ENCODE results near the gene SMARCA4.

The SMARCA4 gene

DNA sequence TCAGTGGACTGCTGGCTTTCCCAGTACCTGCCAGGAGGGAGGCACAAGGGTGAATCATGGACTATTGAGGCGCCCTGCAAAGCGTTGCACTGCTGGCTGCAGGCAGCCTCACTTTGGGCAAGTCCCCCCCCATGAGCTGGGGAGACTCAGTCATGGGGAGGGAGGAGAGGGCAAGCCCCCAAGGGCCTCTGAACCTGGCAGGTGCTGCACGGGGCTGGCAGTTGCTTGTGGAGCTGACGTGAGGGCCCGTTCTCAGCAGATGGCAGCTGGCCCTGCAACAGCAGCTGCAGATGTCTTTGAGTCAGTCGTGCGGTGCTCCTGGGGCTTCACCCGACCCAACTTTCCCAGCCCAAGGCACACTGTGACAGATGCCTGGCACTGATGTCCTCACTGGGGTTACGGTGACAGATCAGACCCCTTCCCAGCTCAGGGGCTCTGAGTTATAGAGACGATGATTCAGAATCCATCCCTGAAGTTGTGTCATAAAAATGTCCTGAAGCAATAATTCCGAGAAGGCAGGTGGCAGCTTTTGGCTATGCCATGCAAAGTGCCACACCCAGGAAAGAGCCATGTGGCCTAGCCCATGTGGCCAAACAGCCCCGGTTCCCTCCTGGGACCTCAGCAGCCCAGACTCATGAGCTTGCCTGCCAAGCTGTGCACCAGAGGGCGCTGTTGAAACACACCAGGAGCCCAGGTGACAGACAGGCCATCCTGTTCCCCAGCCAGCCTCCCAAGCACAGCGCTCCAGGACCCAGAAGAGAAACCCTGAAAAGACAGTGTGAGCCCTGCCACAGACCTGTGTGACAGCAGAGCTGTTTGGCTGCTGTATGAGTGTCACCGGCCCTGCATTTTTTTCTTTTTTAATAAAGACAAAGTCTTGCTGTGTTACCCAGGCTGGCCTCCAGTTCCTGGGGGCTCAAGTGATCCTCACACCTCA, 74.9 kb downstream of the SMARCA4 start:
- peak; percentile 92 to 95 for ATAC-seq

DNA sequence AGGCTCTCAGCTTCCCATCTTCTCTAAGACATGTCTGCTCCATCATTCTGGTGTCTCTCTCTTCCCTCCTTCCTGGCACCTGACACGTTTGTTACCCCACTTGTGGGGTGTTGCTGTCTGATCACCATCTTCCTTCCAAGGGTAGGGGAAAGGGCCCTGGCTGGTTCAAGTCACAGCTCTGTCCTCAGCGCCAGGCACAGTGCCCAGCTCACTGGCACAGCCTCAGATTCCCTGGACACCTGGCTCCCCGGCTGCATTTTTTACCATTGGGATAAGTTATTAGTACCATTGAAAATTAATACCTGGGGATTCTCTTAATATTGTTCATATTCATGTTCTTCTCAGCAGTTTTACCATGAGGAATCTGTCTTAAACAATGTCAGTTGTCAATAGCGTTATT, 77.7 kb downstream of the SMARCA4 start:
- ATAC-seq = no peak

DNA sequence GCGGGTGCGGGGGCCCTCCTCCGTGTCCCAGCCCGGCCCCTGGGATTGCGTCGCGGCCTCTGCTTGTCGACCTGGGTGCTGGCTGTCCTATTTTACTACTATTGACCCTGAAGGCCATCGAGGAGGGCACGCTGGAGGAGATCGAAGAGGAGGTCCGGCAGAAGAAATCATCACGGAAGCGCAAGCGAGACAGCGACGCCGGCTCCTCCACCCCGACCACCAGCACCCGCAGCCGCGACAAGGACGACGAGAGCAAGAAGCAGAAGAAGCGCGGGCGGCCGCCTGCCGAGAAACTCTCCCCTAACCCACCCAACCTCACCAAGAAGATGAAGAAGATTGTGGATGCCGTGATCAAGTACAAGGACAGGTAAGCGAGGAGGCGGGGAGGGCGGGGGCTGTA, 80.4 kb downstream of the SMARCA4 start:
- ATAC-seq = no peak

DNA sequence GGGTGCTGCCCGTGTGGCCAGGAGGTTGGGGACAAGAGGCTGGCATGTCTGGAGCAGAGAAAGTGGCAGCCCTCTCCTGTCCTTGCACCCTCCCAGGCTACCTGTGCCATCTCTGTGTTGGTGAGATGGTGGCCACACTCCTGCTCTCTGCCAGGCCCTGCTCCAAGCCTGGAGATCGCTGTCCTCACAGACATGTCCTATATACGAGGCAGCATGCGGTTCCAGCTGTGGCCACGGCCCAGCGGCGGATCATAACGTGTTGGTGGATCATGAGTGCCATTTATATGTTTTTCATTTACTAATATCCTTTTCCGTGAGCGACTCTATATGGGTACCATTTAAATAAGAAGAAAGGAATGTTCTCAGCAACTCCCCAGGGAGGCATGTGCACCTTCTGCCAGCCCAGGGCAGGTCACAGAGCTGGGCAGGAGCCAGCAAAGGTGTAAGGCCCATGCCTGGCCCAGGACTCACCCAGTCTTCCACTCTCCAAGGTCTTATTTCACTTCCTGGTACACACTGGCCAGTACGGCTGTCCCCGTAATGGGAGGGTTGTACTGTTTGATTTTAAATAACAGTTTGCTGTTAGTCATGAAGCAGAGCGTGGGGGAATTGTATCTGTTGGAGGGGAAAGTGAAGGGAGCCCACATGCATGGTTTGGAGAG, 81.3 kb downstream of the SMARCA4 start:
- no peak for ATAC-seq

DNA sequence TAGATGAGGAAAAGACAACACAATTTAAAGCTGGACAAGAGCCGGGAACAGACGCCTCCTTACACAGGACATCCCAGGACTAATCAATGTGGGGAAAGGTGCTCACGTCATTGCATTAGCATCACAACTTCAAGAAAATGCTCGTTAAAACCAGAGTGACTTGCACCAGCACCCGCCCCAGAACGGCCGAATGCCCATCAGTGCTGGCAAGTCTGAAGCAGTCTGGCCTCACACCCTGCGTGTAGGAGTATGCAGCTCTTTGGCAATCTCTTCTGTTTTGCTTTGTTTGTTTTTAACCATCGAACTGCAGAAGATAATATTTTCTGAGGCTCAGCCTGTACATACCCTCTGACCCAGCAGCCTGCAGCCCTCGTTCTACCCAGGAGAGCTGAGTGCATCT, 83.6 kb downstream of the SMARCA4 start:
- ATAC-seq = no peak

DNA sequence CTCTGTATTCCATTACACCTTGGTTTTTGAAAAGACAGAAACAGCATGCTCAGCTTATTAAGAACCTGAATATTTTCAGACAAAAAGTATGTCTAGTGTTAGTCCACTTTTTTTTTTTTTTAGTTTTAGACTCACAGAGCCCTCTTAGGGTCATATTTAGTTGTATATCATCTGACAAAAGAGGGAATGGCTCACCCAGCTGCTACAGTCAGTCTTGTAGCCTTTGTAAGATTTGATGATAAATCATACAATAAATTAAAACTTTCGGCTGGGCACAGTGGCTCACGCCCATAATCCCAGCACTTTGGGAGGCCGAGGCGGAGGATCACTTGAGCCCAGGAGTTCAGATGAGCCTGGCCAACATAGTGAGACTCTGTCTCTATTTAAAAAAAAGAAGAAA, 84.7 kb downstream of the SMARCA4 start:
- no peak for ATAC-seq

DNA sequence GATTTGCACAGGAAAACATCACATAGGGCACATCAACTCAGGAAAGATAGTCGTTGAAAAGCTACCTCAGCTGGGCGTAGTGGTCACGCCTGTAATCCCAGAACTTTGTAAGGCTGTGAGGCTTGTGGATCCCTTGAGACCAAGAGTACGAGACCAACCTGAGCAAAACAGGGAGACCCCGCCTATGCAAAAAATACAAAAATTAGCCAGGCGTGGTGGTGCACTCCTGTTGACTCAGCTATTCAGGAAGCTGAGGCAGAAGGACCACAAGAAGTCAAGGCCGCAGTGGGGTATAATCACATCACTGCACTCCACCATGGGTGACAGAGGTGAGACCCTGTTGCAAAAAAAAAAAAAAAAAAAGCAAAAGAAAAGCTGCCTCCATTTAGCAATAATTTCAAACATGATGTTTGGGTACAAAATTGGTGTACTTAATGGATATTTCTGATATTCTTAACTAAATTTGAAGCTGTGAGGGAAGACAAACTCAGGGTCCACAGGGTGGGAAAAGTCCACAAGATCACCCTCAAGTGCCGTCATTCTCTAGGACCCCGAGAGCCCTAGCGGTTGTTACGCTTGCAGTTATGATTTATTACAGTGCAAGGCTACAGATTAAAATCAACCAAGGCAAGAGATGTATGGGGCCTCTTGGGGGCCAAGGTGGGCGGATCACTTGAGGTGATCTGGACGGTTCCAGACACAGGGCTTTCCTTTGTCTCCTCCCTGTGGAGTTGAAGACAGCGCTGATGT, 86.0 kb downstream of the SMARCA4 start:
- ATAC-seq = peak in 1 of 2 donors; percentile 9

DNA sequence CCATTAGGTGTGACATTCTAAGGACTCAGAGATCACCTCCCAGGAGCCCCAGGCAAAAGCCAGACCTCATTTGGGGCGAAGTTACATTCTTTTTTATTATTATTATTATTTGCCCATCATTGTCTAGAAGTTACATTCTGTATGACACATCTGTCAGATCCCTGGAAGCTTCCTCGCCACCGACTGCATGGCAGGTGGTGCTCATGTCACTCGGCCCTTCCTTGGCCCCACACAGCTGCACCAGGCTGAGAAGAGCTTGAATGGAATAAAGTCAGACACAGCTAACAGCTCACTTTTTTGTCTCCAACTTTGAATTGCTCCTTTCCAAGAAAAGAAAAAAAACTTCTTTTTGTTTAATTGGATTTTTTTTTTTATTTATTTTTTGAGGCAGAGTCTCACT, 87.0 kb downstream of the SMARCA4 start:
- ATAC-seq = no peak

DNA sequence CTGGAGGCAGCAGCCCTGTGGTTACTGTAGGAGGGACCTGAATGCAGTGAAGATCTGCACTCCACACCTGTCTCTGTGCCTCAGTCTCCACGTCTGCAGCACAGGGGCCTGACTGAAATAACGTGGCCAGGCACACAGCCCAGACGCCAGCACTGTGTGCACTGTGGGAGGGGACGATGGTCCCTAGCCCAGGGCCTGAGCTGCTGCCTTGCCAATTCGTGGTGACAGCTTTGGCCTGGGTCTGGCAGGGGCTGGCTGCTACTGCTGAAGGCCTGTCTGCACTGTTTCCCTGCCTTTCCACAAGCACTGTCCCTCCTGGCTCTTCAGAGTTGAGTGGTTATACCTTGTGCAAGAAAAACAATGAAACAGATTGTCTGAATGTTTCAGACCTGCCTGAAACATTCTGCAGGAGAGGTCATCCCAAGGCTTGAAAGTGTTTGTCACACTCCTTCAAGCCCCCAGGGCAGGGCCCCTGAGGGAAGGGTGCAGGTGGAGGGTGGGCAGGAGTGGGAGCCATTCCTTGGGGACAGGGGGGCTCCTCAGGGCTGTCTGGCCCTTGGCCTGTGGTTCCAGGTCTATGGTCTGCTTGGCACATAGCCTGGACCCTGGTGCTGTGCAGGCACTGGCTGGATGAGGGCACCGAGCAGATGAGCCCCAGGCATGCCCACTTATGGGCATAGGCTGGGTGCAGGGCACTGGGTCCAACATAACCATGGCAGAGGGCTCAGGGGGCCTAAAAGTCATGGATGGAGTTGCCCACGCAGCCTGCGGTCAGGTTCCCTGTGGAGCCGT, 89.7 kb downstream of the SMARCA4 start:
- ATAC-seq = no peak

DNA sequence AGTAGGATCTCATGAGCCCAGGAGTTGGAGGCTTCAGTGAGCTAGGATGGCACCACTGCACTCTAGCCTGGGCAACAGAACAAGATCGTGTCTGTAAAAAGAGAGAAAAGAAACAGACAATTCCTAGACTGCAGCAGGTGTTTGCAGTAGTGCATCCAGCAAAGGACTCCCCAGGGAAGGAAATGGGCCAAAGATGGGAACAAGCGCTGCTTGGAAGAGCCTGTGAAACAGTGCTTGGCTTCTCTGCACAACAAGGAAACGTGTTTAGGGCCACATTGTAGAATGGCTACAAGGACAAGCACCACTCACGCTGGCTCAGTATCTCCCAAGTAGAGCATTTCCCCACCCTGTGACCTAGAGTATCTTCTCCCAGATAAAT, 93.0 kb downstream of the SMARCA4 start:
- no peak for ATAC-seq

DNA sequence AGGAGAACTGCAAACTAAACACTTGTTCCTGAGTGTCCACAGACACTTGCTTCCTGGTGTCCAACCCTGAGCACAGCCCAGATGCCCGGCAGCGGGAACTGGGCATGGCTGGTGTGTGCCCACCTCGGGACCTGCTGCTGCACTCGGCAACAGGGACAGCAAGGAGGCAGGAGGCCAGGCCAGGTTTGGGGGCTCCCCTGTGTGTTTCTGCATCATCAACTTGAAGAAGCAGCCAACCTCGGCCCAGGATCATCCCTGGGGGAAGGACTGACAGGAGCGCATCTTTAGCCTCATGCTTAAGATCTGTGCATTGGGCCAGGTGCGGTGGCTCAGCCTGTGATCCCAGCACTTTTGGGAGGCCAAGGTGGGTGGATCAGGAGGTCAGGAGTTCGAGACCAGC, 93.4 kb downstream of the SMARCA4 start:
- no peak for ATAC-seq

DNA sequence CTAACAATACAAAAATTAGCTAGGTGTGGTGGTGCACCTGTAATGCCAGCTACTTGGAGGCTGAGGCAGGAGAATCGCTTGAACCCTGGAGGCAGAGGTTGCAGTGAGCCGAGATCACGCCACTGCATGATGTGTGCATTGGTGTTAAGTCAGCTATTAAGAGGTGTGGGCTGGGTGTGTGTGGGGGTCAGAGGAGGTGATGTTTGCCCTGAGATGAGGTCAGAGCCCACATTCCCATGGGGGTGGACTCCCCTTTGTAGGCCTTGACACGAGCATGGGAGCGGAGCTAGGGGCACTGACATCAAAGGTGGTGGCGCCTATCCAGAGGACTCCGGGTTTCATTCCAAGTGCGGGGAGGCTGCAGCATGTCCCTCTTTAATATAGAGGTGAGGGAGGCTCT, 93.8 kb downstream of the SMARCA4 start:
- no peak for ATAC-seq

DNA sequence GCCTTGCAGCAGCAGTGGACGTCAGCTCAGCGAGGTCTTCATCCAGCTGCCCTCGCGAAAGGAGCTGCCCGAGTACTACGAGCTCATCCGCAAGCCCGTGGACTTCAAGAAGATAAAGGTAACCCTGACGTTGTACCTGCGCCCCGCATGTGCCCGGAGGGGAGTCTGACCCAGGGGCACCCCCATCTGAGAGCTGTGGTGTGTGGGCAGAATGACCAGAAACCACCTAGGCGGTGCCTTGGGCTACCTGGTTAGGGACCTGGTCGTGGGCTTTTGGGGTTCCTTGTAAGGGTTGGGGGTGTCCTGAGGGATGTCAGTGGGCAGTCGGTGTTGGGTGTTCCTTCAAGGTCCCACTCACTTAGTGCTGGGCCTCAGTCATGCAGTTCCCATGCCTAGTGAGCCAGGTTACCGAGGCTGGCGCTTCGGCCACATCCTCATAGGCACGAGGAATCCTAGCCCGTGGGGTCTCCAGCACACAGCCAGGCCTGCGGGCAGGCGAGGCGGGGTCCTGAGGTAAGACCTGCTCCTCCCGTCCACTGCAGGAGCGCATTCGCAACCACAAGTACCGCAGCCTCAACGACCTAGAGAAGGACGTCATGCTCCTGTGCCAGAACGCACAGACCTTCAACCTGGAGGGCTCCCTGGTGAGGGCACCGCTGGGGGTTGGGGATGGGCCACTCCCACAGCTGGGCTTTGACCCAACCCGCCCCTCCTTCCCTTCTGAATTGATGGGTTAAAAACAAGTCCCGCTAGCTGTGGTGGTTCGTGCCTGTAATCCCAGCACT, 97.6 kb downstream of the SMARCA4 start:
- no peak for ATAC-seq

DNA sequence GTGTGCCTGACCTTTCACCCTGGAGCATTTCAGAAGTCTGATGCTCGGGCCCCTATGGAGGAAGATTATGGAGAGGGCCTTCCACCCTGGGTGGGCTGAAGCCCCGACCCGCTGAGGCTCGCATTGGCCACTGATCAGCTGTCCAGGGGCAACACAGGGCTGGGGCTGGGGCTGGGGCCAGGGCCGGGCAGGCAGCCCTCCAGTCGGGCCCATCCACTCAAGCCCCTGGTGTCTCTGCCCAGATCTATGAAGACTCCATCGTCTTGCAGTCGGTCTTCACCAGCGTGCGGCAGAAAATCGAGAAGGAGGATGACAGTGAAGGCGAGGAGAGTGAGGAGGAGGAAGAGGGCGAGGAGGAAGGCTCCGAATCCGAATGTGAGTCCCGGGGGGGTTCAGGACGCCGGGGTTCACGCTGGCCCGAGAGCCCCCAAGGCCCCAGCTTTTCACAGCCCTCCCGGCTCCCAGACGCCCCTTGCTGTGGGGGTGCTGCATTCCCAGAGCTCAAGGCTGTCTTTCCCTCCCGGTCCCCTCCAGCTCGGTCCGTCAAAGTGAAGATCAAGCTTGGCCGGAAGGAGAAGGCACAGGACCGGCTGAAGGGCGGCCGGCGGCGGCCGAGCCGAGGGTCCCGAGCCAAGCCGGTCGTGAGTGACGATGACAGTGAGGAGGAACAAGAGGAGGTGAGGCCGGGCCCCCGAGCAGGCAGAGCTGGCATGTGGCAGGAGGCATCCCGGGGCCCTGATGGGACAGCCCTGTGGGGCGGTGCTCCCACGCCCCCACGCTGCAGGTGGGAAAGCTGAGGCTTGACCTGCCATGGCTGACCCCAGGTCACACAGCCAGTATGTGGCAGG, 98.9 kb downstream of the SMARCA4 start:
- no peak for ATAC-seq

DNA sequence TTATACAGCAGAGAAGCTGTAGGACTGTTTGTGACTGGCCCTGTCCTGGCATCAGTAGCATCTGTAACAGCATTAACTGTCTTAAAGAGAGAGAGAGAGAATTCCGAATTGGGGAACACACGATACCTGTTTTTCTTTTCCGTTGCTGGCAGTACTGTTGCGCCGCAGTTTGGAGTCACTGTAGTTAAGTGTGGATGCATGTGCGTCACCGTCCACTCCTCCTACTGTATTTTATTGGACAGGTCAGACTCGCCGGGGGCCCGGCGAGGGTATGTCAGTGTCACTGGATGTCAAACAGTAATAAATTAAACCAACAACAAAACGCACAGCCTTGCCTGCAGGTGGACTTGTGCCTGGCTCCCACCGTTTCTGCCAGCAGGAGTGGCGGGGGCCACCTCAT, 101.1 kb downstream of the SMARCA4 start:
- no peak for ATAC-seq

DNA sequence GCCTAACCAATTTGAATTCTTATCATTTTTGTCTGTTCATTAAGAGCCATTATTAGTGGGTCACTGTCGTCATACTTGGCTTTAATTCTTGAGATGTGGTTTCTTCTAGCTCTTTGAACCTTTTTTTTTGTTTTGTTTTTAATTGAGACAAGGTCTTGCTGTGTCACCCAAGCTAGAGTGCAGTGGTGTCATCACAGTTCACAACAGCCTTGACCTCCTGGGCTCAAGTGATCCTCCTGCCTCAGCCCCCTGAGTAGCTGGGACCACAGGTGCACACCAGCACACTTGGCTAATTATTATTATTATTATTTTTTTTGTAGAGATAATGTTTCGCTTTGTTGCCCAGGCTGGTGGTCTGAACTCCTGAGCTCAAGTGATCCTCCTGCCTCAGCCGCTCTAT, 102.6 kb downstream of the SMARCA4 start:
- ATAC-seq = no peak

DNA sequence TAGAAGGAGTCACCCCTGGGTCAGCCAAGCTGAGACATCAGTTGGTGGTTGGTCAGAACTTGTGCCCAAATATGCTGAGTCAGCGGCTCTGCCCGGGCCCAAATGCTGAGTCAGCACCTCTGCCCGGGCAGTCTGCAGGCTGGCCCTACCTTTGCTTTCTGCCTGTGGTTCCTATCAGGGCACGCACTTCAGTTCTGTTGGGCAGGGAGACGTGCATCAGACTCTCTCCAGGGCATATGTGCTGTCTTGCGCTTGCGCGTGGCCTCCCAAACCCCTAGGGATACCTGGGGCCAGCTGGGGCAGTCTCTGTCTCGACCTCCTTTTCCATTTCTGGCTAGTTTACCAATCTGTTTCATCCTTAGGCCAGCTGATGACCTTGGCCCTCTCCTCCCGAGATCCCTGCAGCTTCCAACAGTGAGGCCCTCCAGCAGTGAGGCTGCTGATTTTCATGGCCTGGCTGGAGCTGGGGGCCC, 104.0 kb downstream of the SMARCA4 start:
- ATAC-seq = no peak

DNA sequence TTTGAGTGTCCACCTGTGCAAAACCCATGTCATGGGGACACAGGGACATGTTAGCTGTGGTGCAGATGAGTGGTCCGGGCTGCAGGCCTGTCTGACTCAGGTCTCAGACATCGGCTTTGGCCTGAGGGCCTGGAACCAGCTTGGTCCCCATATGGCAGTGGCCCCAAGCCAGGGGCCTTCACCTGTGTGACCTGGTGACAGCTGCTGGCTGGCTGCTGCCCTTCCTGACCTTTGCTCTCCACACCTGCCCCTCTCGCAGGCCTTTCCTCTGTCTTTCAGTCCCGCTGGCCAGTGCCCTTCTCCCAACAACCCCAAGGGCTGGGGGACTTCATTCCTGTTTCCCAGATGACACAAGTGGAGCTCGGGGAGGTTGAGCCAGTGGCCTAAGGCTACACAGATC, 105.5 kb downstream of the SMARCA4 start:
- no peak for ATAC-seq

DNA sequence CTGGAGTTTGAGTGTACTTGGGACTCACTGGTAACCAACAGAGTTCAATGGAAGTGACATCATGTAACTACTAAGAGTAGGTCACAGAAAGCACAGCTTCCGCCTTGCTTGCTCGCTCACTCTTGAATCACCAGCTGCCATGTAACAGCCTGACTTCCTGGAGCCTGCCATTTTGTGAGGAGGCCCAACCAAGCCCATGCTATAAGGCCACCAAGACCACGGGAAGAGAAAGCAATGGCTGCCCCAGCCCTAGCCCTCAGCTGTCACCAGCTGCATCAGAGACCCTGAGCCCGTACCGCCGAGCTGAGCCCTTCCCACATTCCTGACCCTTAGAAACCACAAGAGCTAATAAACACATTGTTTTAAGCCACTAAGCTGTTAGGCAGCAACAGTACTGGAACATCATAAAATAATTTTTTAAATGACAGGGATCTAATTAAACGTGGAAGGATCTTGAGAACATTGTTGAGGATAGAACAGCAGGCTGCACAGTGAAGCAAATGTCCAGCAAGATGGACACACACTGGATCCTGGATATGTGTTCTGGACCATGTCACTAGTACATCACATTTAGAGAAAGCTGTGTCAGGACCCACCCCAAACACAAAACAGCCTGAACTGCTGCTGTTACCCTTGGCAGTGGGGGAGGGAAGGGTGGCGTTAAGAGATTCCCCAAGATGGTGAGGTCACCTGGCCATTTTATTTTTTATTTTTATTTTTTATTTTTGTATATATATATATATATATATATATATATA, 106.7 kb downstream of the SMARCA4 start:
- peak in 1 of 2 donors; percentile 38 for ATAC-seq

DNA sequence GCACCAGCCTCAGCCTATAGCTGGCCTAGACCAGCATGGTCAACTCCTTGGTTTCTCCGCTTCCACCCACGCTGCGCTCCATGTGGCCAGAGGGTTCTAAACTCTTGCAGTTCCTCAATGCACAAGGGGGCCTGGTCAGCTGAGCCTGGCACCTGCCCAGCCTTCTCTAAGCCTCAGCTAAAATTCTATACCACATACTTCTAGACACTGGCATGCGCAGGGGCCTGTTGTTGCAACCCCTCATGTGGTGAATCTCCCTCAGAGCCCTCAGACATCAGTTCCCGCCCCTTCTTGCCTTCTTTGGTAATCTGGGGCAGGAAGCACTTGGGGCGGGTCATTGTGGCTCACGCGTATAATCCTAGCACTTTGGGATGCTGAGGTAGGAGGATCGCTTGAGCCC, 108.7 kb downstream of the SMARCA4 start:
- no peak for ATAC-seq

Measured in activated CD4-positive, CD25-positive, alpha-beta regulatory T cell treated with anti-CD3 and anti-CD28 coated beads, Interleukin-2, amount 50 U/mL, for 24 hours (primary cell).